GM19397 (cell line): Measurements from ENCODE around the gene UBL7.
"Not testable (repeated sequence)": the region's sequence is repeated elsewhere in the genome, so short reads cannot be mapped to it uniquely, and the experiment has no call there.

Source experiments
- ATAC-seq: cut with Tn5 transposase; IDR thresholded peaks from one replicate; pipeline ENCODE4 v1.9.1; 2021; ENCODE audit warnings: mild to moderate bottlenecking, moderate library complexity; ENCODE audit not compliant: unreplicated experiment

UBL7 gene

GRCh38 chr15:74460871-74461846 is at the start of gene UBL7:
UBL7 (minus strand) TSS chr15:74461160; CDS start chr15:74458867, 2,293 bp downstream.
- ATAC-seq = peak; percentile 86

- no peak for ATAC-seq
These were observed 45.5 kb upstream of the UBL7 start for GRCh38 chr15:74506515-74506840.

- ATAC-seq = no peak
These were observed 45.0 kb upstream of the UBL7 start for GRCh38 chr15:74505837-74506514.

- no peak for ATAC-seq
These were observed 43.9 kb upstream of the UBL7 start for GRCh38 chr15:74504836-74505235.

- ATAC-seq = no peak
These were observed 43.5 kb upstream of the UBL7 start for GRCh38 chr15:74504418-74504817.

- no peak for ATAC-seq
These were observed 41.3 kb upstream of the UBL7 start for GRCh38 chr15:74502301-74502700.

- no peak for ATAC-seq
These were observed 39.4 kb upstream of the UBL7 start for GRCh38 chr15:74500401-74500800.

GRCh38 chr15:74499366-74499765 is 38.4 kb upstream of the UBL7 start:
- ATAC-seq = no peak

- no peak for ATAC-seq
These were observed 36.6 kb upstream of the UBL7 start for GRCh38 chr15:74497584-74497983.

- ATAC-seq = no peak
These were observed 35.7 kb upstream of the UBL7 start for GRCh38 chr15:74496648-74497047.

GRCh38 chr15:74490339-74490689 is 29.4 kb upstream of the UBL7 start:
- ATAC-seq = no peak

GRCh38 chr15:74489518-74490338 is 28.8 kb upstream of the UBL7 start:
- peak; percentile 63 for ATAC-seq

GRCh38 chr15:74488776-74489175 is 27.8 kb upstream of the UBL7 start:
- ATAC-seq = no peak

- ATAC-seq = no peak
These were observed 21.7 kb upstream of the UBL7 start for GRCh38 chr15:74482661-74483060.

- not testable (repeated sequence) for ATAC-seq
These were observed 19.4 kb upstream of the UBL7 start for GRCh38 chr15:74480364-74480763.

GRCh38 chr15:74471621-74472020 is 10.7 kb upstream of the UBL7 start:
- ATAC-seq = not testable (repeated sequence)

GRCh38 chr15:74470631-74471395 is 9.9 kb upstream of the UBL7 start:
- ATAC-seq = no peak

- ATAC-seq = no peak
These were observed 7.5 kb upstream of the UBL7 start for GRCh38 chr15:74468341-74469032.

- no peak for ATAC-seq
These were observed 5.6 kb upstream of the UBL7 start for GRCh38 chr15:74466570-74466969.

- ATAC-seq = no peak
These were observed 3.9 kb upstream of the UBL7 start for GRCh38 chr15:74464897-74465296.
